Stimulated activated CD4-positive, alpha-beta T cell treated with anti-CD3 and anti-CD28 coated beads, Interleukin-2, amount 100 ng/mL, for 48 hours (primary cell): ENCODE measurements around the gene CNOT3.

Experiments
- DNase-seq, 2 donors: peaks; one replicate each; pipeline ENCODE4 v3.0.0-alpha.2; 2020

CNOT3 gene

DNA sequence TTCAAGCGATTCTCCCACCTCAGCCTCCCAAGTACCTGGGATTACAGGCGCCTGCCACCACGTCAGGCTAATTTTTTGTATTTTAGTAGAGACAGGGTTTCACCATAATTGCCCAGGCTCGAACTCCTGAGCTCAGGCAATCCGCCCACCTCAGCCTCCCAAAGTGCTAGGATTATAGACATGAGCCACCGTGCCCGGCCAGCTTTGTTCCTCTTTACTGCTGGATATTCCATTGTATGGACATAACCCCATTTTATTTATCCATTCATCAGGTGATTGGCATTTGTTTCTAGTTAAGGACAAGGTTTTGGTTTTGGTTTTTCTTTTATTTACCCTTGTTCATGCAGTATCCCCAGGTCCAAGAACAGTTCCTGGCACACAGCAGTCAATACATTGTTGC lies 59.0 kb downstream of the CNOT3 start:
- DNase-seq = no peak

- no peak for DNase-seq
Measured at GRCh38 chr19:54197121-54197520, 59.6 kb downstream of the CNOT3 start.

GRCh38 chr19:54199401-54199800 lies 61.8 kb downstream of the CNOT3 start:
- DNase-seq = no peak

DNA sequence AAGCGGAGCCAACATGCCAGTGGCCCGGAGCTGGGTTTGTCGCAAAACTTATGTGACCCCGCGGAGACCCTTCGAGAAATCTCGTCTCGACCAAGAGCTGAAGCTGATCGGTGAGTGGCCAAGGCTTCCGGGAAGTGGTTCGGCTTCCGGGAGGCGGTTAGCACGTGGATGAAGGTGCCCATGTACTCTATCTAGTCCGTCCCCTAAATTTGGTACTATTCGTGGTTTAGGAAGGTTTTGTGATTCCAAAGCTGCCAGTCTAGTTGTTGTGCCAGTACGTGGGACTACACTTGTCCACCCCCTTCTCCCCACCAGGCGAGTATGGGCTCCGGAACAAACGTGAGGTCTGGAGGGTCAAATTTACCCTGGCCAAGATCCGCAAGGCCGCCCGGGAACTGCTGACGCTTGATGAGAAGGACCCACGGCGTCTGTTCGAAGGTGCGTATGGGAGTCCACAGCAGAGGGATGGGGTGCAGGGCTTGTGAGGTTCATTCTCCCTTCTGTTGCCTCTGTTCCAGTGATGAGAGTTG lies 63.7 kb downstream of the CNOT3 start:
- DNase-seq = no peak

- no peak for DNase-seq
Measured at GRCh38 chr19:54201980-54202379, 64.4 kb downstream of the CNOT3 start.

- DNase-seq = no peak
Measured at GRCh38 chr19:54203151-54203611, 65.6 kb downstream of the CNOT3 start.

DNA sequence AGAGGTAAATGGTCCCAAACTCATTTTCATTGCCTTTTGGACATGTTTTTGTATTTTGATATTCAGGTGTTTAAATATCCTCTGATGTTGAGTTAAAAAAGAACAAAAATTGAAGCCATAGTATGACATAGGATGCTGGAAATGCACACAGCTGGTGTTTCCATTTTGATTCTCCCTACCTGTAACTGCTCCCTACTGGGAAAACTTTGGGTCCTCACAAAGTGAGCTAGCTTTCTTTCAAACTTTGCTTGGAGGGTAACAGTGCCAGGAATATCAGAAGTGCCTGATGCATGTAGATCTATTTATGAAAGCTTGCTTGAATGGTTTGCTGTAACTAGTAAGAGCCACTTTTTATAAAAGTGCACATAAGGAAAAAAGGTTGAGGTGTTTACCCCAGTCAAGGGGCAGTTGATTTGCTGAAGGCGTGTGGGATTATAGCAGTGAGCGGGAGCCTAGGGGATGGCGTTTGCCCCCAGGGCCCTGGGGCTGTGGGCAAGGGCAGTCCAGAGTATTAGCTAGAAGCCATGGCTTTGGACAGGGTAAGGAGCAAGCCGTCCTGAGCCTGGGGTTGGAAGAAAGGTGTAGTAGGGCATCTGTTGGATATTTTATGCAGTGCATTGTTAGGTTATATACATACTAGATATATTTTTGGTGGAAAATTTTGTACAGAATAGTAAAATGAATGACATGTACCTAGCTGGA lies 67.4 kb downstream of the CNOT3 start:
- no peak for DNase-seq
